OCI-LY3 (cell line): ENCODE results near the gene RGS1.

Experiments used
- CTCF ChIP-seq: fragments of 200-600, 300-600 bp; sonication (generic); IDR thresholded peaks from 2 replicates; pipeline ENCODE4 v1.5.1; 2014; ENCODE audit warnings: antibody characterized with exemption, low read length, low read depth
- EZH2phosphoT487 ChIP-seq: fragments of 200-600 bp; shearing (Covaris generic); IDR thresholded peaks from 2 replicates; pipeline ENCODE4 v1.6.1; 2018; ENCODE audit warnings: antibody characterized with exemption, mixed run types, low read depth

GRCh38 chr1:192550922-192551534 lies 24.5 kb upstream of the RGS1 start:
- TF ChIP-seq CTCF = no peak
- TF ChIP-seq EZH2phosphoT487 = no peak
